Activated B cell treated with CpG ODN at 0.5 μM for 24 hours (primary cell): ENCODE data around the gene ARFGEF3. TPM values are rescaled to one million over a fixed set of nuclear protein-coding genes. Genes with fewer than 3 reads are reported as not detected.

ENCODE experiments used
- ATAC-seq: fragments of 200-7000 bp; cut with Tn5 transposase; one replicate; pipeline ENCODE4 v1.10.0; 2021; ENCODE audit warnings: low read depth, mild to moderate bottlenecking, moderate library complexity
- CTCF ChIA-PET: fragments of 350-600 bp; sonication (Branson Sonifier 250); formaldehyde crosslinking; loops from one replicate; lab custom pipeline; 2021; ENCODE audit warnings: antibody characterized with exemption; lab: Charles Lee
- POLR2A ChIA-PET: fragments of 350-600 bp; sonication (Branson Sonifier 250); formaldehyde crosslinking; loops from one replicate; lab custom pipeline; 2021; ENCODE audit warnings: antibody characterized with exemption; lab: Charles Lee
- DNase-seq: peaks from one replicate; pipeline ENCODE4 v3.0.0; 2022
- H3K27ac Mint-ChIP-seq: one replicate; pipeline ENCODE4 v1.8.0; 2020; ENCODE audit warnings: mixed read lengths
- H3K27me3 Mint-ChIP-seq: one replicate; pipeline ENCODE4 v1.8.0; 2021; ENCODE audit warnings: mixed read lengths
- H3K36me3 Mint-ChIP-seq: one replicate; pipeline ENCODE4 v1.8.0; 2021; ENCODE audit warnings: low read depth, mixed read lengths
- H3K4me1 Mint-ChIP-seq: one replicate; pipeline ENCODE4 v1.8.0; 2021; ENCODE audit warnings: mixed read lengths
- H3K4me3 Mint-ChIP-seq: one replicate; pipeline ENCODE4 v1.8.0; 2020; ENCODE audit warnings: mild to moderate bottlenecking, mixed read lengths
- H3K9me3 Mint-ChIP-seq: one replicate; pipeline ENCODE4 v1.8.0; 2020; ENCODE audit warnings: mixed read lengths
- intact Hi-C: fragments of 100-400 bp; cut with micrococcal nuclease; formaldehyde crosslinking; loops from one replicate; pipeline ENCODE4 v1.15.1; 2024
- total RNA-seq: library from RNA; stranded (reverse); gene quantifications from 2 replicates; pipeline ENCODE4 v1.2.3, GENCODE V29; 2022
- TF ChIP-seq, protein P1 (sequence below): fragments of 200-600 bp; IDR thresholded peaks from one replicate; pipeline ENCODE4 v1.8.0; 2022; ENCODE audit warnings: antibody characterized with exemption, mild to moderate bottlenecking

The ARFGEF3 gene
- total RNA-seq, 1 donor from 2014 or later, result 0.02 TPM

DNA sequence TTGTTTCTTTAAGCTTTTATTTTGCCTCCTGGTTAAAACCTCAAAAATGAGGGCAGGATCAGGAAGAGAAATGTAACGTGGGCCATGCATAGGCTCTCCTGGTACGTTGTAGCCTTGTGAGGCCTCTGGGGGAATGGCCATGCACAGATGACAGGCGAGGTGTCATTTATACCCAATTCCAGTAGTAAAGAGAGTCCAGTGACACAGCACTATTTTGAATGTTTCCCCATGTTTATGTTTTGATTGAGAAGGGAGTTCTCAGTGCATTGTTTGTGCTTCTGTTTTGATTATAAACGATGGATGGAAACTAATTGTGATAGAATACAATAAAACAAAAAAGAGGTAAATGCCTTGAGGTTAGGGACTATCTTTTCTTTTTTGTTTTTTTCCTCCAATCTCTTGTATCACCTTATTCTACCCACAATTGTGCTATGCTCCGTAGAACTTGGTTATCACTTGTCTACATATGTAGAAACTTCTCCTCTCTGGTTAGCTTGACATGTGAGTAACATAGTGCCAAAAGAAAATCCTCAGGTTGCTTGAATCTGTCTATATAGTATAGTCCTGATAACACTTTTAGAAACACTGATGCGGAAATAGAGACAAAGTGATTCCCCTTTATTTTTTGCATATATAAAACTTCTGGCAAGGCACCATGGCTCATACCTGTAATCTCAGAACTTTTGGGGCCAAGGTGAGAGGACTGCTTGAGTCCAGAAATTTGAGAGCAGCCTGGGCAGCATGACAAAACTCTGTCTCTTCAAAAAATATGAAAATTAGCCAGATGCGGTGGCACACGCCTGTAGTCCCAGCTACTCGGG, 209.1 kb downstream of the ARFGEF3 start:
- intact Hi-C loops, result no loop called here
- peaks cover 5% of the 10 kb centered on the region for H3K27me3 Mint-ChIP-seq

DNA sequence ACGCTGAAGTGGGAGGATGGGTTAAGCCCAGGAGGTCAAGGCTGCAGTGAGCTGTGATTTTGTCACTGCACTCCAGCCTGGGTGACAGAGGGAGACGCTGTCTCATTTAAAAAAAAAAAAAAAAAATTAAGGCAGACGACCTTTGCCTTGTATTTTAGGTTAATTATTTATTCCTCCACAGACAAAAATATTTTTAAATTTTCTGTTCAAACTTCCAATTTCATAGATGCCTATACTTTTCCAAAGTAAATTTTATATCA, 209.6 kb downstream of the ARFGEF3 start:
- ATAC-seq, result no peak
- ChIA-PET CTCF (interaction anchor here (1.7 kb wide), 1 partner anchor 33 kb away, joined by 3 read pairs; no protein-coding TSS in a partner anchor), POLR2A (no interaction called here)
- no peak for DNase-seq
- H3K4me1 Mint-ChIP-seq, result no peaks in the 10 kb centered on the region
- no peak overlapping the region for H3K27ac Mint-ChIP-seq
- H3K27me3 Mint-ChIP-seq, result peaks cover 4% of the 10 kb centered on the region
- no peaks in the 10 kb centered on the region for H3K36me3 Mint-ChIP-seq
- H3K9me3 Mint-ChIP-seq, result no peaks in the 10 kb centered on the region
- no peak overlapping the region for H3K4me3 Mint-ChIP-seq
- intact Hi-C loops, result no loop called here
- TF ChIP-seq, protein P1, sequence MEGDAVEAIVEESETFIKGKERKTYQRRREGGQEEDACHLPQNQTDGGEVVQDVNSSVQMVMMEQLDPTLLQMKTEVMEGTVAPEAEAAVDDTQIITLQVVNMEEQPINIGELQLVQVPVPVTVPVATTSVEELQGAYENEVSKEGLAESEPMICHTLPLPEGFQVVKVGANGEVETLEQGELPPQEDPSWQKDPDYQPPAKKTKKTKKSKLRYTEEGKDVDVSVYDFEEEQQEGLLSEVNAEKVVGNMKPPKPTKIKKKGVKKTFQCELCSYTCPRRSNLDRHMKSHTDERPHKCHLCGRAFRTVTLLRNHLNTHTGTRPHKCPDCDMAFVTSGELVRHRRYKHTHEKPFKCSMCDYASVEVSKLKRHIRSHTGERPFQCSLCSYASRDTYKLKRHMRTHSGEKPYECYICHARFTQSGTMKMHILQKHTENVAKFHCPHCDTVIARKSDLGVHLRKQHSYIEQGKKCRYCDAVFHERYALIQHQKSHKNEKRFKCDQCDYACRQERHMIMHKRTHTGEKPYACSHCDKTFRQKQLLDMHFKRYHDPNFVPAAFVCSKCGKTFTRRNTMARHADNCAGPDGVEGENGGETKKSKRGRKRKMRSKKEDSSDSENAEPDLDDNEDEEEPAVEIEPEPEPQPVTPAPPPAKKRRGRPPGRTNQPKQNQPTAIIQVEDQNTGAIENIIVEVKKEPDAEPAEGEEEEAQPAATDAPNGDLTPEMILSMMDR, result no peak

More for the DNA sequence above, 209.1 kb downstream of the ARFGEF3 start:
- DNase-seq, result no peak
- Mint-ChIP-seq H3K4me1 (no peaks in the 10 kb centered on the region), H3K9me3 (no peaks in the 10 kb centered on the region), H3K27ac (no peak overlapping the region), H3K4me3 (no peak overlapping the region), H3K36me3 (no peaks in the 10 kb centered on the region)
- ATAC-seq, result no peak
- ChIA-PET POLR2A (no interaction called here), CTCF (interaction anchor here (1.7 kb wide), 1 partner anchor 34 kb away, joined by 3 read pairs; no protein-coding TSS in a partner anchor)
- TF ChIP-seq, protein P1, result no peak

DNA sequence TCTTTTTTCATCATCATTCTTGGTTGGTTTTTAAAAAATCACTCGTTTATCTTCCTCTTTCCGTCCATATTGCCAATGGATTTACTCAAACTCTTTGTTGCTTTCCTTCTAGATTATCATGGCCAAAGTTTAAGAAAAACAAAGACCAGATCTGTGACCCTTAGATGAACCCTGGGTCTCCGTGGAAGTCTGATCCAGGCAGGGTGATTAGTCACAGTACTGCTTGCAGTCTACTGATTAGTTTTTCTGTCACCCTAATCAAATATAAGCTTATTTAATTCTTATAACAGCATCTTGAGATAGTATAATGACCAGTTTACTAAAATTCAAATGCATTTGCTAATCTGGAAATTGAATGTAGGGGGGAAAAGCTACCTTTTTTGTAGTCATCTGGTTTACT, 210.0 kb downstream of the ARFGEF3 start:
- ChIA-PET CTCF (interaction anchor here (1.7 kb wide), 1 partner anchor 33 kb away, joined by 3 read pairs; no protein-coding TSS in a partner anchor), POLR2A (no interaction called here)
- TF ChIP-seq, protein P1, result no peak
- no peaks in the 10 kb centered on the region for H3K9me3 Mint-ChIP-seq
- no peaks in the 10 kb centered on the region for H3K36me3 Mint-ChIP-seq
- ATAC-seq (no peak), DNase-seq (no peak)
- peaks cover 4% of the 10 kb centered on the region for H3K27me3 Mint-ChIP-seq
- no peaks in the 10 kb centered on the region for H3K4me1 Mint-ChIP-seq
- no peak overlapping the region for H3K27ac Mint-ChIP-seq
- intact Hi-C loops, result no loop called here
- no peak overlapping the region for H3K4me3 Mint-ChIP-seq

DNA sequence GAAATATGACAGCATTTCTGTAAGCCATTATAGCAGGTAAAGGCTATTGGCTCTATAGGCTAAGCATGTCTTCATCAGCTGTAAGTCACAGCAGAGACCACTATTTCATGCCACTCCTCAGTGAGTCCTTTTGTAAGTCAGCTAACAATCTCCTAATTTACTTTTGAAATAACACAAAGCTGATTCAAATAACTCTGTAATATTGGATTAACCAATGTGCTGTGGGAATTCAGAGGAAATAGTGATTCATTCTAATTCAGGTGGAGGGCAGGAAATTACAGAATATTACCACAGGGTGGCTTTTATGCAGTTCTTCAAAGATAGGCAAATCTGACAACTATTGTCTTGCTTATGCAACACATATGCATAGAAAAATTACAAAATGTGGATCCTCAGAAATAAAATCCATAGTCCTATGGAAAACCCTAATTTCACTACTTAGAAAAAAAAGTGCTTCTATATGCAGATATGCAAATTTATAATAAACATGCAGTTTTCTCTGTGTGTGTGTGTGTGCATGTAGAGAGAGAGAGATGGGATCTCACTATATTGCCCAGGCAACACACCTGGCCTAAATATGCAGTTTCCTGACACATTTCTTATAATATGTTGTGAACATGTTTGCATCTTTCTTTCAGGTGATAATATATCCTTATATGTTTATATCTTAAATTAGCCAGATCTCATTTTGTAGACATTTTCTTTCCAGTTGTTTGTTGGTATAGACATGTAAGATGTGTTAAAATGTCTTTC, 211.1 kb downstream of the ARFGEF3 start:
- intact Hi-C loops, result no loop called here
- TF ChIP-seq, protein P1, result no peak
- H3K27me3 Mint-ChIP-seq, result no peaks in the 10 kb centered on the region
- H3K9me3 Mint-ChIP-seq, result no peaks in the 10 kb centered on the region
- no peaks in the 10 kb centered on the region for H3K36me3 Mint-ChIP-seq
- no peak overlapping the region for H3K4me3 Mint-ChIP-seq
- no peak overlapping the region for H3K27ac Mint-ChIP-seq
- ATAC-seq, result no peak
- ChIA-PET CTCF (interaction anchor here (1.2 to 1.7 kb wide), 2 partner anchors 31 to 32 kb away, joined by 3 to 4 read pairs; no protein-coding TSS in a partner anchor), POLR2A (no interaction called here)
- no peaks in the 10 kb centered on the region for H3K4me1 Mint-ChIP-seq
- no peak for DNase-seq

DNA sequence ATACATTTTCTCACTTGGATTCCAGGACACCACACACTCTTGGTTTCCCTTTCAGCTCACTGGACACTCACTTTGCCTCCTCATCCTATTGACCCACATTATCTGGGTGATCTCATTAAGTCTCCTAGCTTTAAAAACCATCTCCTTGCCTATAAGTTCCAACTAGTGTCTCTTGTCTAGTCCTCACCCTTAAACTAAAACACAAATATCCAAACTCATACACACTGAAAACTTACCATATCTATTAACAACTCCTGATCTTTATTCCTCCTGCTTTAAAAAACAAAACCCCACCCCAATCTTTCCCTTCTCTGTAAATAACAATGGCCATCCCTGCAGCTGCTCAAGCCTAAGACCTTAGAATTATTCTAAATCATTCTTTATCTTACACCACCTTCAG, 212.5 kb downstream of the ARFGEF3 start:
- no peaks in the 10 kb centered on the region for H3K9me3 Mint-ChIP-seq
- no peaks in the 10 kb centered on the region for H3K36me3 Mint-ChIP-seq
- intact Hi-C loops, result no loop called here
- no peak for ATAC-seq
- ChIA-PET POLR2A (no interaction called here), CTCF (no interaction called here)
- no peak for DNase-seq
- TF ChIP-seq, protein P1, result no peak
- H3K27me3 Mint-ChIP-seq, result no peaks in the 10 kb centered on the region
- no peak overlapping the region for H3K27ac Mint-ChIP-seq
- no peaks in the 10 kb centered on the region for H3K4me1 Mint-ChIP-seq
- no peak overlapping the region for H3K4me3 Mint-ChIP-seq
